Peyer's patch (tissue), 4 donors: Measurements from ENCODE around the gene KCNN3.

Source experiments
- CTCF ChIP-seq, 6 experiments: fragments of 450-650 bp in 4 of 6; fragments of 200-600 bp in 2 of 6; sonication (generic) in 1 of 6; IDR thresholded peaks; one replicate each; pipeline ENCODE4 v1.5.1; 2017 to 2019; ENCODE audit warnings: antibody characterized with exemption in 6 of 6, mild to moderate bottlenecking in 3 of 6, moderate library complexity in 1 of 6
- POLR2A ChIP-seq, 2 donors: fragments of 450-650 bp; IDR thresholded peaks; one replicate each; pipeline ENCODE4 v1.5.1; 2017; ENCODE audit warnings: antibody characterized with exemption in 2 of 2, mild to moderate bottlenecking in 2 of 2, moderate library complexity in 2 of 2

- no peak for TF ChIP-seq CTCF (IDR thresholded peaks at IDR 0.05)
- no peak for TF ChIP-seq POLR2A (IDR thresholded peaks at IDR 0.05)
Measured at GRCh38 chr1:154902938-154903566, 33.0 kb upstream of the KCNN3 start.
